Endodermal cell (in vitro differentiated cells): ENCODE measurements around the gene MAB21L1. TPM values are rescaled to one million over a fixed set of nuclear protein-coding genes. Genes with fewer than 3 reads are reported as not detected.

Experiments
- DNase-seq: peaks from one replicate; pipeline ENCODE4 v3.0.0-alpha.2; 2017
- H3K27ac ChIP-seq: 2 replicates; pipeline ENCODE4 v1.5.1; 2013; ENCODE audit warnings: mild to moderate bottlenecking, low read depth, low read length, moderate library complexity
- H3K27me3 ChIP-seq: 2 replicates; pipeline ENCODE4 v1.6.1; 2013; ENCODE audit warnings: mild to moderate bottlenecking, low read length, moderate library complexity; ENCODE audit not compliant: insufficient read depth, control insufficient read depth, poor library complexity, severe bottlenecking
- H3K36me3 ChIP-seq: 2 replicates; pipeline ENCODE4 v1.7.0; 2013; ENCODE audit warnings: mild to moderate bottlenecking, low read length, moderate library complexity; ENCODE audit not compliant: control insufficient read depth, insufficient read depth
- H3K4me1 ChIP-seq: one replicate; pipeline ENCODE4 v1.7.0; 2013; ENCODE audit warnings: low read length; ENCODE audit not compliant: control insufficient read depth, insufficient read depth
- H3K4me3 ChIP-seq: 2 replicates; pipeline ENCODE4 v1.5.1; 2013; ENCODE audit warnings: mild to moderate bottlenecking, low read length, moderate library complexity
- H3K9ac ChIP-seq: 2 replicates; pipeline ENCODE4 v1.6.1; 2013; ENCODE audit warnings: mild to moderate bottlenecking, low read length, moderate library complexity; ENCODE audit not compliant: poor library complexity, severe bottlenecking; ENCODE audit errors: extremely low read depth
- H3K9me3 ChIP-seq: 2 replicates; pipeline ENCODE4 v1.6.1; 2013; ENCODE audit warnings: mild to moderate bottlenecking, low read length, moderate library complexity; ENCODE audit not compliant: control insufficient read depth
- H3K27ac Mint-ChIP-seq: 2 replicates; pipeline ENCODE4 v1.8.0; 2020; ENCODE audit warnings: mixed read lengths
- H3K27me3 Mint-ChIP-seq: 2 replicates; pipeline ENCODE4 v1.8.0; 2021; ENCODE audit warnings: mild to moderate bottlenecking, mixed read lengths; ENCODE audit not compliant: insufficient read depth
- H3K36me3 Mint-ChIP-seq: 2 replicates; pipeline ENCODE4 v1.8.0; 2020; ENCODE audit warnings: low read depth, mixed read lengths
- H3K4me1 Mint-ChIP-seq: 2 replicates; pipeline ENCODE4 v1.8.0; 2020; ENCODE audit warnings: mixed read lengths
- H3K4me3 Mint-ChIP-seq: 2 replicates; pipeline ENCODE4 v1.8.0; 2020; ENCODE audit warnings: mild to moderate bottlenecking, moderate library complexity, mixed read lengths
- H3K9me3 Mint-ChIP-seq: 2 replicates; pipeline ENCODE4 v1.8.0; 2020; ENCODE audit warnings: mild to moderate bottlenecking, mixed read lengths
- CTCF ChIP-seq: fragments of 200-600 bp; sonication (generic); conservative IDR thresholded peaks from 2 replicates; pipeline ENCODE4 v1.5.0; 2021; ENCODE audit warnings: antibody characterized with exemption, mild to moderate bottlenecking
- WGBS, 2 experiments: methylation state at CpG; one replicate each; pipeline versions ENCODE4 v1.1.5 to v1.1.7; 2013; ENCODE audit warnings: missing lambda C conversion rate in 2 of 2, mixed read lengths in 1 of 2; ENCODE audit not compliant: insufficient coverage in 1 of 2, insufficient read length in 1 of 2; 5-methylcytosine and 5-hydroxymethylcytosine counted together
- long read RNA-seq, 4 experiments: library from polyadenylated mRNA in 2 of 4; library from RNA in 1 of 4; library from capped mRNA in 1 of 4; stranded (forward) in 3 of 4; unstranded in 1 of 4; transcript quantifications; one replicate each; pipeline ENCODE4 v2.0.0, GENCODE V29; 2020 to 2021; ENCODE audit warnings: inconsistent platforms in 1 of 4
- polyA plus RNA-seq, 2 experiments: library from polyadenylated mRNA; stranded (reverse); fragments of 50-300 nt; gene quantifications; one replicate each; pipeline ENCODE4 v1.2.3, GENCODE V29; 2013
- total RNA-seq, 2 donors: library from RNA; stranded (reverse); fragmentation: NEBNext Ultra II Directional in 1 of 2; extraction: Animal tissue kit (Norgen Biotek cat#: 25700) in 1 of 2; gene quantifications; 2 replicates in 1 of 2; 3 replicates in 1 of 2; pipeline ENCODE4 v1.2.1, GENCODE V29; 2021

The MAB21L1 gene
- under 1 TPM in 1 of 2 donors, not detected in 1; 0.09 TPM for total RNA-seq
- polyA plus RNA-seq (2013, experiment 1 of 2), result 7.8 TPM
- 7.0 TPM for polyA plus RNA-seq (2013, experiment 2 of 2)
- long read RNA-seq, experiment 1, result 0 reads
- long read RNA-seq, experiment 2, result 0 reads
- long read RNA-seq, experiment 3, result 0 reads
- long read RNA-seq, experiment 4, result 0 reads

DNA sequence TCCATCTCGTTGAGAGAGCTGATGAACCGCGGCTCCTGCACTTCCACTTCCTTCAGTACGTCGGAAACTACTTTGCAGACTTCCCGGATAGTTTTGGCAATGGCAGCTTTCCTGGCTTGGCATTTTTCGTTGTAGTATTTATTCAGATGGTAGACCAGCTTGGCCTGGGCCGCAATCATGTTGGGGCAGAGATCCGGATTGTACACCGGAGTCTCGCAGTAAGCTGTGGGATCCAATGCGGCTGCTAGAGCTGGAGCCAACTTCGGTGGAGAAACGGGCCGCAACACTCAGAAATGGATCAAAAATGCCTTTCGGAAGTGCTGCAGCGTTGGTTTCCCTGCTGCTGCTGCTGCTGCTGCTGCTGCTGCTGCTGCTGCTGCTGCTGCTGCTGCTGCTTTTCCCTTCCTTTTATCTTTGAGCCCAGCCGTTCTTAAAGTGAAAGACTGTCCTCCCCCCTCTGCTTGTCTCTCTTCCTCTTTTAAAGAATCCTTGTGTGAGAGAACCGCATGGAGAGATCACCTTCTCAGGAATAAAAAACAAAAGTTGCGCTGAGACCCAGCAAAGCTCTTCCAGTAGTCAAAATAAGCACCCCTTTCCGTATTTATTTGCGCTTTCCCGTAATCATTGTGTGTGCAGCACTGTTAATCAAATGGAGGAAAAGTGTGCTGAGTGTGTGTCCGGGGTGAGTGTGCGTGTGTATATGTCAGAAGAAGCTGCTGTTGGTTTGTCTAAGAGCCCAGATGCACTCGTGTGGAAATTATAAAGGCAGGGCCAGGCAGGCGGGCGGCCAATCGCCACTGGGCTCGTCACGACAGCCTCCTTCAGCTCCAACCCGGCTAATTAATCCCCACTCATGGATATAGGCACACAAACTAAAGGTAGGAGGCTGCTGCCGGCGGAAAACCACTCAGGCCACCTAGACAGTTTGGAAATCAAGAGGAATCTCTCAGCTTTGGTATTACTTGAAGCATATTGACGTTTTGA, at the start of gene MAB21L1:
MAB21L1 (minus strand) TSS at position 730 of the 984 bp plus-strand sequence; CDS start at position 179, 551 bp downstream.
- Histone ChIP-seq H3K36me3 (no peaks in the 10 kb centered on the region), H3K27me3 (peaks cover 100% of the 10 kb centered on the region), H3K9me3 (no peaks in the 10 kb centered on the region), H3K4me3 (peak within 1 kb of the TSS; percentile 81), H3K27ac (no peak within 1 kb of the TSS), H3K9ac (no peak within 1 kb of the TSS), H3K4me1 (peaks cover 3% of the 10 kb centered on the region)
- Mint-ChIP-seq H3K36me3 (no peaks in the 10 kb centered on the region), H3K27ac (no peak within 1 kb of the TSS), H3K9me3 (no peaks in the 10 kb centered on the region), H3K4me3 (peak within 1 kb of the TSS; percentile 63), H3K27me3 (peaks cover 97% of the 10 kb centered on the region), H3K4me1 (peaks cover 50% of the 10 kb centered on the region)
- 3% methylated on average over 20 to 35 of the region's 35 CpGs for WGBS, 2 experiments
- no peak for TF ChIP-seq CTCF
- peak; percentile 68 for DNase-seq

DNA sequence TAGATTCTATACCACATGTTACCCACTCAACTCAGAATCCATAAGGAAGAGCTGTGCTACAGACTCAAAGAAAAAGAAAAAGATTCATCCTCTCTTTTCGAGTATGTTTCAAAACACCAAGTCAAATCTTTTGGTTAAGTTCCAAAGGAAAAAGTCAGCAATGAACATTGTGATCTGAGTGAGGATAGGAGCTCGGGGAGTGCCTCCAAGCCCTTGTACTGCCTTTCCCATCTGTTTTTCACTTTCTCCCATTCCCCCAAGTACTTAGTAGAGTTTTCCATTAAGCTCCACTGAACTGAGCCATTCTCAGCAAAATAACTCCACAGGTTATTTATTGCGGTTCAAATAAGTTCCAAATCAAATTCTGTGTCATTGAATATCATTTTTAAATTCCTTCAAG, 47.7 kb upstream of the MAB21L1 start:
- Mint-ChIP-seq H3K27ac (no peak overlapping the region), H3K9me3 (no peaks in the 10 kb centered on the region), H3K36me3 (peaks cover 2% of the 10 kb centered on the region), H3K4me1 (no peaks in the 10 kb centered on the region), H3K4me3 (no peak overlapping the region), H3K27me3 (peaks cover 2% of the 10 kb centered on the region)
- Histone ChIP-seq H3K27me3 (no peaks in the 10 kb centered on the region), H3K9ac (no peak overlapping the region), H3K4me3 (no peak overlapping the region), H3K9me3 (no peaks in the 10 kb centered on the region), H3K27ac (no peak overlapping the region), H3K4me1 (no peaks in the 10 kb centered on the region), H3K36me3 (no peaks in the 10 kb centered on the region)
- DNase-seq, result no peak
- WGBS, 2 experiments, result 87 to 100% methylated on average over 2 to 3 of the region's 3 CpGs
- TF ChIP-seq CTCF, result no peak

- Mint-ChIP-seq H3K4me3 (no peak overlapping the region), H3K27ac (no peak overlapping the region), H3K36me3 (peaks cover 2% of the 10 kb centered on the region), H3K4me1 (peaks cover 5% of the 10 kb centered on the region), H3K9me3 (no peaks in the 10 kb centered on the region), H3K27me3 (no peaks in the 10 kb centered on the region)
- Histone ChIP-seq H3K27me3 (no peaks in the 10 kb centered on the region), H3K4me3 (no peak overlapping the region), H3K9ac (no peak overlapping the region), H3K27ac (no peak overlapping the region), H3K9me3 (no peaks in the 10 kb centered on the region), H3K36me3 (no peaks in the 10 kb centered on the region), H3K4me1 (no peaks in the 10 kb centered on the region)
- WGBS, 2 experiments, result 90 to 94% methylated on average over 4 to 5 of the region's 5 CpGs
- no peak for TF ChIP-seq CTCF
- DNase-seq, result no peak
Observed at GRCh38 chr13:35518337-35518946, 42.0 kb upstream of the MAB21L1 start.
